IMR-90 (cell line): Measurements from ENCODE around the gene RNF182.

ENCODE experiments used
- POLR2A ChIP-seq: IDR thresholded peaks from 2 replicates; pipeline ENCODE4 v1.6.1; 2012; ENCODE audit warnings: mild to moderate bottlenecking, low read depth, low read length
- RFX5 ChIP-seq: IDR thresholded peaks from 2 replicates; pipeline ENCODE4 v1.8.0; 2012; ENCODE audit warnings: low read depth, mild to moderate bottlenecking, low read length, moderate library complexity
- TF ChIP-seq, protein P1 (sequence below): fragments of 150-350 bp; IDR thresholded peaks from 2 replicates; pipeline ENCODE4 v1.6.1; 2017; ENCODE audit warnings: mild to moderate bottlenecking, antibody characterized with exemption, low read length, low read depth
- TF ChIP-seq, protein P2 (sequence below): conservative IDR thresholded peaks from 2 replicates; pipeline ENCODE4 v1.5.1; 2012; ENCODE audit warnings: mild to moderate bottlenecking, low read depth, low read length, improper control_type of control experiment

DNA sequence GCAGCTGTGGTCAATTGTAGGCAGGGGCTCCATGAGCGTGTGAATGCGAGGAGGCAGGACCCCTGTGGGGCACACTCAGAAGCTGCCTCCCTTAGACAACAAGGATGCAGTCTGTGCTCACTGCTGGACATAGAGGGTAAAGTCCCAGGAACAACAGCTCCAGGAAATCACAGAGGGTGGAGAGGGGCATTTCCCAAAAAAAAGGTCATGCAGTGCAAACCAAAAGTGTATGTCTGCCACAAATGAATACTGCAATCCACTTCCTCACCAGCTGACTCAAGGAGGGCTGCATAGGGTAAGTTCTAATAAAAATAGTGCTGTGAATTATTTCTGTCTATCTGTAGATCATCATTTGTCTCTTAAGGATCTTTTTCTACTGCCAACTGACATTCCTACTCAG, 95.8 kb downstream of the RNF182 start:
- TF ChIP-seq RFX5: no peak
- TF ChIP-seq, protein P1, sequence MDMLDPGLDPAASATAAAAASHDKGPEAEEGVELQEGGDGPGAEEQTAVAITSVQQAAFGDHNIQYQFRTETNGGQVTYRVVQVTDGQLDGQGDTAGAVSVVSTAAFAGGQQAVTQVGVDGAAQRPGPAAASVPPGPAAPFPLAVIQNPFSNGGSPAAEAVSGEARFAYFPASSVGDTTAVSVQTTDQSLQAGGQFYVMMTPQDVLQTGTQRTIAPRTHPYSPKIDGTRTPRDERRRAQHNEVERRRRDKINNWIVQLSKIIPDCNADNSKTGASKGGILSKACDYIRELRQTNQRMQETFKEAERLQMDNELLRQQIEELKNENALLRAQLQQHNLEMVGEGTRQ: no peak
- TF ChIP-seq, protein P2, sequence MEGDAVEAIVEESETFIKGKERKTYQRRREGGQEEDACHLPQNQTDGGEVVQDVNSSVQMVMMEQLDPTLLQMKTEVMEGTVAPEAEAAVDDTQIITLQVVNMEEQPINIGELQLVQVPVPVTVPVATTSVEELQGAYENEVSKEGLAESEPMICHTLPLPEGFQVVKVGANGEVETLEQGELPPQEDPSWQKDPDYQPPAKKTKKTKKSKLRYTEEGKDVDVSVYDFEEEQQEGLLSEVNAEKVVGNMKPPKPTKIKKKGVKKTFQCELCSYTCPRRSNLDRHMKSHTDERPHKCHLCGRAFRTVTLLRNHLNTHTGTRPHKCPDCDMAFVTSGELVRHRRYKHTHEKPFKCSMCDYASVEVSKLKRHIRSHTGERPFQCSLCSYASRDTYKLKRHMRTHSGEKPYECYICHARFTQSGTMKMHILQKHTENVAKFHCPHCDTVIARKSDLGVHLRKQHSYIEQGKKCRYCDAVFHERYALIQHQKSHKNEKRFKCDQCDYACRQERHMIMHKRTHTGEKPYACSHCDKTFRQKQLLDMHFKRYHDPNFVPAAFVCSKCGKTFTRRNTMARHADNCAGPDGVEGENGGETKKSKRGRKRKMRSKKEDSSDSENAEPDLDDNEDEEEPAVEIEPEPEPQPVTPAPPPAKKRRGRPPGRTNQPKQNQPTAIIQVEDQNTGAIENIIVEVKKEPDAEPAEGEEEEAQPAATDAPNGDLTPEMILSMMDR: no peak
- TF ChIP-seq POLR2A: no peak
